HEK293 (cell line): ENCODE results near the gene CMIP.
A peak's percentile ranks its signal among the peaks of the same experiment; 100 is the strongest.

ENCODE experiments used
- CTCF ChIA-PET: fragments of 350-600 bp; formaldehyde crosslinking; extraction: SDS; loops from one replicate; lab custom pipeline; 2021; ENCODE audit warnings: antibody characterized with exemption; lab: Yijun Ruan, JAX
- POLR2A ChIA-PET: fragments of 300-600 bp; formaldehyde crosslinking; extraction: SDS; loops from one replicate; lab custom pipeline; 2020; ENCODE audit warnings: antibody characterized with exemption, inconsistent platforms; lab: Yijun Ruan, JAX
- H3K27ac ChIP-seq: fragments of 200-500 bp; sonication (Bioruptor generic); 2 replicates; pipeline ENCODE4 v1.5.1; 2014; ENCODE audit warnings: low read depth, low read length, control low read depth, inconsistent platforms; ENCODE audit errors: extremely low read depth
- H3K36me3 ChIP-seq, 2 experiments: fragments of 200-500 bp in 1 of 2; sonication (Bioruptor generic) in 1 of 2; 1 replicate in 1 of 2; 2 replicates in 1 of 2; pipeline ENCODE4 v1.5.1; 2014 to 2017; ENCODE audit warnings: inconsistent platforms in 2 of 2, low read length in 2 of 2; ENCODE audit not compliant: control insufficient read depth in 2 of 2, insufficient read depth in 1 of 2
- H3K4me1 ChIP-seq: fragments of 200-500 bp; sonication (Bioruptor generic); 2 replicates; pipeline ENCODE4 v1.5.1; 2014; ENCODE audit warnings: mild to moderate bottlenecking, low read length, inconsistent platforms; ENCODE audit not compliant: control insufficient read depth, insufficient read depth
- H3K4me3 ChIP-seq: 2 replicates; pipeline ENCODE4 v1.5.1; 2011; ENCODE audit warnings: low read depth, mild to moderate bottlenecking, control low read depth, low read length, moderate library complexity
- H3K9me3 ChIP-seq: fragments of 200-500 bp; sonication (Bioruptor generic); 2 replicates; pipeline ENCODE4 v1.5.1; 2014; ENCODE audit warnings: low read depth, low read length, inconsistent platforms; ENCODE audit not compliant: control insufficient read depth, insufficient read depth
- GLI4 ChIP-seq: fragments of 450-650 bp; formaldehyde crosslinking; IDR thresholded peaks from 2 replicates; pipeline ENCODE4 v1.5.1; 2016; ENCODE audit warnings: missing biosample characterization, missing genetic modification characterization
- OSR2 ChIP-seq: fragments of 450-650 bp; formaldehyde crosslinking; IDR thresholded peaks from 2 replicates; pipeline ENCODE4 v1.5.1; 2016; ENCODE audit warnings: missing biosample characterization, missing genetic modification characterization
- OVOL3 ChIP-seq: fragments of 450-650 bp; formaldehyde crosslinking; IDR thresholded peaks from 2 replicates; pipeline ENCODE4 v1.5.1; 2016; ENCODE audit warnings: missing biosample characterization, missing genetic modification characterization
- ZFHX2 ChIP-seq: fragments of 450-650 bp; formaldehyde crosslinking; conservative IDR thresholded peaks from 2 replicates; pipeline ENCODE4 v1.5.1; 2016; ENCODE audit warnings: missing biosample characterization, missing genetic modification characterization
- ZFP37 ChIP-seq: fragments of 450-650 bp; formaldehyde crosslinking; IDR thresholded peaks from 2 replicates; pipeline ENCODE4 v1.5.1; 2016; ENCODE audit warnings: missing biosample characterization, missing genetic modification characterization
- ZNF24 ChIP-seq: fragments of 450-650 bp; formaldehyde crosslinking; IDR thresholded peaks from 2 replicates; pipeline ENCODE4 v1.5.1; 2016; ENCODE audit warnings: missing biosample characterization, missing genetic modification characterization
- ZNF585B ChIP-seq: fragments of 450-650 bp; formaldehyde crosslinking; IDR thresholded peaks from 2 replicates; pipeline ENCODE4 v1.5.1; 2016; ENCODE audit warnings: missing biosample characterization, missing genetic modification characterization
- ZNF623 ChIP-seq: fragments of 450-650 bp; formaldehyde crosslinking; IDR thresholded peaks from 2 replicates; pipeline ENCODE4 v1.5.1; 2016; ENCODE audit warnings: missing biosample characterization, missing genetic modification characterization
- ZNF701 ChIP-seq: fragments of 450-650 bp; formaldehyde crosslinking; IDR thresholded peaks from 2 replicates; pipeline ENCODE4 v1.5.1; 2016; ENCODE audit warnings: missing biosample characterization, missing genetic modification characterization
- ZNF768 ChIP-seq: fragments of 450-650 bp; formaldehyde crosslinking; IDR thresholded peaks from 2 replicates; pipeline ENCODE4 v1.5.1; 2018; ENCODE audit warnings: missing biosample characterization, mild to moderate bottlenecking, missing genetic modification characterization
- ZSCAN23 ChIP-seq: fragments of 450-650 bp; formaldehyde crosslinking; IDR thresholded peaks from 2 replicates; pipeline ENCODE4 v1.5.1; 2016; ENCODE audit warnings: missing biosample characterization, missing genetic modification characterization
- TF ChIP-seq, protein P1 (sequence below): fragments of 450-650 bp; formaldehyde crosslinking; IDR thresholded peaks from 2 replicates; pipeline ENCODE4 v1.5.1; 2016; ENCODE audit warnings: missing biosample characterization, missing genetic modification characterization
- TF ChIP-seq, protein P2 (sequence below): fragments of 450-650 bp; formaldehyde crosslinking; IDR thresholded peaks from 2 replicates; pipeline ENCODE4 v1.5.1; 2016; ENCODE audit warnings: missing biosample characterization, missing genetic modification characterization
- TF ChIP-seq, protein P3 (sequence below): fragments of 450-650 bp; formaldehyde crosslinking; optimal IDR thresholded peaks from 2 replicates; pipeline ENCODE3; 2016; ENCODE audit warnings: missing biosample characterization, mild to moderate bottlenecking, missing genetic modification characterization
- TF ChIP-seq, protein P4 (sequence below): fragments of 450-650 bp; formaldehyde crosslinking; IDR thresholded peaks from 2 replicates; pipeline ENCODE4 v1.5.1; 2016; ENCODE audit warnings: missing biosample characterization, missing genetic modification characterization

CMIP gene

DNA sequence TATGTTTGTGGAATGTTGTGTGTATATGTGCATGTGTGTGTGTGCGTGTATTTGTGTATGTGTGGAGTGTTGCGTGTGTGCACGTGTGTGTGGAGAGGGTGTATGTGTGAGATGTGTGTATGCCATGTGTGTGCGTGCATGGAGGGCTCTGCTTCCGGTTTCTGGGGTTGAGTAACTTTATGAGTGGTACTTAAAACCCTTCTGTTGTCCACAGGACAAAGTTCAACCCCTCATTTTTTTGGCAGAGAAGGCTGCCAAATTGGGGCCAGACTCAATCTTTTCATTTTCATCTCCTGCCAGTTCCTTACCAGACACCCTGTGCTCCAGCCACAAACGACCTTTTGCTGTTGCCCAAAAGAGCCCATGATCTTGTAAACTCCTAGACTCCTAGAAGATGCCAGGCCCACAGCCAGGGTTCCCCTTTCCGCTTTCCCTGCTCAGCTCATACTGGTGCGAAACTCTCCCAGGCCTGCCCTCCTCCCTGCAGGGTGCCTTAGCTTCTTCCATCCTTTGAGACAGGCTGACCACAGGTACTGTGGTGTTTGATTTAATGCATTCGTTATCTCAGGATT, 100.2 kb downstream of the CMIP start:
- H3K27ac ChIP-seq: no peak overlapping the region
- no peaks in the 10 kb centered on the region for H3K9me3 ChIP-seq
- ChIA-PET CTCF (interaction anchor here (0.7 kb wide), 1 partner anchor 363 kb away, joined by 4 read pairs; no protein-coding TSS in a partner anchor), POLR2A (no interaction called here)
- no peaks in the 10 kb centered on the region for H3K4me1 ChIP-seq
- H3K4me3 ChIP-seq: no peak overlapping the region
- H3K36me3 ChIP-seq: no peaks in the 10 kb centered on the region
- TF ChIP-seq, protein P1, sequence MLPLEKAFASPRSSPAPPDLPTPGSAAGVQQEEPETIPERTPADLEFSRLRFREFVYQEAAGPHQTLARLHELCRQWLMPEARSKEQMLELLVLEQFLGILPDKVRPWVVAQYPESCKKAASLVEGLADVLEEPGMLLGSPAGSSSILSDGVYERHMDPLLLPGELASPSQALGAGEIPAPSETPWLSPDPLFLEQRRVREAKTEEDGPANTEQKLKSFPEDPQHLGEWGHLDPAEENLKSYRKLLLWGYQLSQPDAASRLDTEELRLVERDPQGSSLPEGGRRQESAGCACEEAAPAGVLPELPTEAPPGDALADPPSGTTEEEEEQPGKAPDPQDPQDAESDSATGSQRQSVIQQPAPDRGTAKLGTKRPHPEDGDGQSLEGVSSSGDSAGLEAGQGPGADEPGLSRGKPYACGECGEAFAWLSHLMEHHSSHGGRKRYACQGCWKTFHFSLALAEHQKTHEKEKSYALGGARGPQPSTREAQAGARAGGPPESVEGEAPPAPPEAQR (tag by site-specific recombination): no peak
- TF ChIP-seq ZFP37 (tag by site-specific recombination) (no peak), OVOL3 (tag by site-specific recombination) (no peak), ZNF768 (no peak), ZNF24 (tag by site-specific recombination) (no peak), ZNF701 (tag by site-specific recombination) (no peak), GLI4 (no peak), ZNF585B (no peak), ZFHX2 (tag by site-specific recombination) (no peak), OSR2 (tag by site-specific recombination) (no peak), ZSCAN23 (tag by site-specific recombination) (no peak)
- TF ChIP-seq, protein P2, sequence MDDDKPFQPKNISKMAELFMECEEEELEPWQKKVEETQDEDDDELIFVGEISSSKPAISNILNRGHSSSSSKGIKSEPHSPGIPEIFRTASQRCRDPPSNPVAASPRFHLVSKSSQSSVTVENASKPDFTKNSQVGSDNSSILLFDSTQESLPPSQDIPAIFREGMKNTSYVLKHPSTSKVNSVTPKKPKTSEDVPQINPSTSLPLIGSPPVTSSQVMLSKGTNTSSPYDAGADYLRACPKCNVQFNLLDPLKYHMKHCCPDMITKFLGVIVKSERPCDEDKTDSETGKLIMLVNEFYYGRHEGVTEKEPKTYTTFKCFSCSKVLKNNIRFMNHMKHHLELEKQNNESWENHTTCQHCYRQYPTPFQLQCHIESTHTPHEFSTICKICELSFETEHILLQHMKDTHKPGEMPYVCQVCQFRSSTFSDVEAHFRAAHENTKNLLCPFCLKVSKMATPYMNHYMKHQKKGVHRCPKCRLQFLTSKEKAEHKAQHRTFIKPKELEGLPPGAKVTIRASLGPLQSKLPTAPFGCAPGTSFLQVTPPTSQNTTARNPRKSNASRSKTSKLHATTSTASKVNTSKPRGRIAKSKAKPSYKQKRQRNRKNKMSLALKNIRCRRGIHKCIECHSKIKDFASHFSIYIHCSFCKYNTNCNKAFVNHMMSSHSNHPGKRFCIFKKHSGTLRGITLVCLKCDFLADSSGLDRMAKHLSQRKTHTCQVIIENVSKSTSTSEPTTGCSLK (tag by site-specific recombination): no peak
- TF ChIP-seq, protein P3, sequence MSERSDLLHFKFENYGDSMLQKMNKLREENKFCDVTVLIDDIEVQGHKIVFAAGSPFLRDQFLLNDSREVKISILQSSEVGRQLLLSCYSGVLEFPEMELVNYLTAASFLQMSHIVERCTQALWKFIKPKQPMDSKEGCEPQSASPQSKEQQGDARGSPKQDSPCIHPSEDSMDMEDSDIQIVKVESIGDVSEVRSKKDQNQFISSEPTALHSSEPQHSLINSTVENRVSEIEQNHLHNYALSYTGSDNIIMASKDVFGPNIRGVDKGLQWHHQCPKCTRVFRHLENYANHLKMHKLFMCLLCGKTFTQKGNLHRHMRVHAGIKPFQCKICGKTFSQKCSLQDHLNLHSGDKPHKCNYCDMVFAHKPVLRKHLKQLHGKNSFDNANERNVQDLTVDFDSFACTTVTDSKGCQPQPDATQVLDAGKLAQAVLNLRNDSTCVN: no peak
- TF ChIP-seq, protein P4, sequence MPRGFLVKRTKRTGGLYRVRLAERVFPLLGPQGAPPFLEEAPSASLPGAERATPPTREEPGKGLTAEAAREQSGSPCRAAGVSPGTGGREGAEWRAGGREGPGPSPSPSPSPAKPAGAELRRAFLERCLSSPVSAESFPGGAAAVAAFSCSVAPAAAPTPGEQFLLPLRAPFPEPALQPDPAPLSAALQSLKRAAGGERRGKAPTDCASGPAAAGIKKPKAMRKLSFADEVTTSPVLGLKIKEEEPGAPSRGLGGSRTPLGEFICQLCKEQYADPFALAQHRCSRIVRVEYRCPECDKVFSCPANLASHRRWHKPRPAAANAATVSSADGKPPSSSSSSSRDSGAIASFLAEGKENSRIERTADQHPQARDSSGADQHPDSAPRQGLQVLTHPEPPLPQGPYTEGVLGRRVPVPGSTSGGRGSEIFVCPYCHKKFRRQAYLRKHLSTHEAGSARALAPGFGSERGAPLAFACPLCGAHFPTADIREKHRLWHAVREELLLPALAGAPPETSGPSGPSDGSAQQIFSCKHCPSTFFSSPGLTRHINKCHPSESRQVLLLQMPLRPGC (tag by site-specific recombination): no peak

DNA sequence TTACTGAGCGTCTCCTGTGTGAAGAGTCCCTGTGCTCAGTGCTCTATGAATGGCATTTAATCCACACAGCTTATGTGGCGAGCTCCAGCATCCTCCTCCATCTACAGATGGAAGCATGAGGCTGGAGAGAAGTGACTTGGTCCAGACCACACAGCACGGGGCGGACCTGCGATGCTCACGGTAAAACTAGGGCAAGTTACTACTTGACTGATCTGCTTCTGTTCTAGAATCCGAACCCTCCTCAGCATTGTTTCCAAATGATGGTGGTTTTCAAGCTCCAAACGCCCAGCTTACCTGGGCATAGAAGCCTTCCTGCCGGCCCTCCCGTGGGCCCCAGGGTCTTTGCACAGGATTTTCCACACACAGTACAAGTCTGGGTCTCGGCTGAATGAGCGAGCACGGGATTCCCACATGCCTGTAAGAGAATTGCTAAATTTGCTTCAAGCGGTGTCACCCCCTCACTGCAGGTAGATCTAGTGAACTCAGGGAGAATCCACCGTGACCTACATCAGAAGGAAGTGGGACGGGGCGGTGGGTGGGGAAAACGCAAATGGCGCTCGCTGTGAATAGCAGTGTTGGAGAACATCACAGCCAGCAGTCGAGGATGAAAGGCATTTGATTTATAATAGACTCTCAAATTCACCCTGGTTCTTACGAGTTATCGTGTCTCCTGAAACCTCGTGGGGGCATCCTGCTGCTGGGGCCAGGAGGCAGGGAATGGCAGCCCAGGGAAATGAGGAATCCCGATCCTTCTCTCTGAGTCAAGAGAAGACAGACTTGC, 101.1 kb downstream of the CMIP start:
- no peak overlapping the region for H3K4me3 ChIP-seq
- TF ChIP-seq ZNF623 (tag by site-specific recombination) (peak; percentile 65), GLI4 (no peak)
- H3K36me3 ChIP-seq: no peaks in the 10 kb centered on the region
- CTCF ChIA-PET: interaction anchor here (0.7 to 1.1 kb wide), 3 partner anchors 15 to 364 kb away, joined by 3 to 4 read pairs (median 3); no protein-coding TSS in a partner anchor
- no peak overlapping the region for H3K27ac ChIP-seq
- POLR2A ChIA-PET: no interaction called here
- H3K9me3 ChIP-seq: no peaks in the 10 kb centered on the region
- H3K4me1 ChIP-seq: no peaks in the 10 kb centered on the region
